HEK293 (cell line): Measurements from ENCODE around the gene SUSD3.

Experiments
- CTCF ChIA-PET: fragments of 350-600 bp; formaldehyde crosslinking; extraction: SDS; loops from one replicate; lab custom pipeline; 2021; ENCODE audit warnings: antibody characterized with exemption; lab: Yijun Ruan, JAX
- POLR2A ChIA-PET: fragments of 300-600 bp; formaldehyde crosslinking; extraction: SDS; loops from one replicate; lab custom pipeline; 2020; ENCODE audit warnings: antibody characterized with exemption, inconsistent platforms; lab: Yijun Ruan, JAX
- H3K27ac ChIP-seq: fragments of 200-500 bp; sonication (Bioruptor generic); 2 replicates; pipeline ENCODE4 v1.5.1; 2014; ENCODE audit warnings: low read depth, low read length, control low read depth, inconsistent platforms; ENCODE audit errors: extremely low read depth
- H3K36me3 ChIP-seq, 2 experiments: fragments of 200-500 bp in 1 of 2; sonication (Bioruptor generic) in 1 of 2; 1 replicate in 1 of 2; 2 replicates in 1 of 2; pipeline ENCODE4 v1.5.1; 2014 to 2017; ENCODE audit warnings: inconsistent platforms in 2 of 2, low read length in 2 of 2; ENCODE audit not compliant: control insufficient read depth in 2 of 2, insufficient read depth in 1 of 2
- H3K4me1 ChIP-seq: fragments of 200-500 bp; sonication (Bioruptor generic); 2 replicates; pipeline ENCODE4 v1.5.1; 2014; ENCODE audit warnings: mild to moderate bottlenecking, low read length, inconsistent platforms; ENCODE audit not compliant: control insufficient read depth, insufficient read depth
- H3K4me3 ChIP-seq: 2 replicates; pipeline ENCODE4 v1.5.1; 2011; ENCODE audit warnings: low read depth, mild to moderate bottlenecking, control low read depth, low read length, moderate library complexity
- H3K9me3 ChIP-seq: fragments of 200-500 bp; sonication (Bioruptor generic); 2 replicates; pipeline ENCODE4 v1.5.1; 2014; ENCODE audit warnings: low read depth, low read length, inconsistent platforms; ENCODE audit not compliant: control insufficient read depth, insufficient read depth
- CTCF ChIP-seq: fragments of 450-650 bp; formaldehyde crosslinking; IDR thresholded peaks from 2 replicates; pipeline ENCODE4 v1.5.1; 2016; ENCODE audit warnings: missing biosample characterization, missing genetic modification characterization
- KLF17 ChIP-seq: fragments of 450-650 bp; formaldehyde crosslinking; IDR thresholded peaks from 2 replicates; pipeline ENCODE4 v1.5.1; 2016; ENCODE audit warnings: missing biosample characterization, missing genetic modification characterization
- MYNN ChIP-seq: fragments of 450-650 bp; formaldehyde crosslinking; IDR thresholded peaks from 2 replicates; pipeline ENCODE4 v1.5.1; 2016; ENCODE audit warnings: missing biosample characterization, missing genetic modification characterization, borderline replicate concordance
- OVOL3 ChIP-seq: fragments of 450-650 bp; formaldehyde crosslinking; IDR thresholded peaks from 2 replicates; pipeline ENCODE4 v1.5.1; 2016; ENCODE audit warnings: missing biosample characterization, missing genetic modification characterization
- PRDM4 ChIP-seq: fragments of 450-650 bp; formaldehyde crosslinking; IDR thresholded peaks from 2 replicates; pipeline ENCODE4 v1.5.1; 2017; ENCODE audit warnings: missing biosample characterization, missing genetic modification characterization
- PRDM6 ChIP-seq: fragments of 450-650 bp; formaldehyde crosslinking; IDR thresholded peaks from 2 replicates; pipeline ENCODE4 v1.5.1; 2017; ENCODE audit warnings: missing biosample characterization, missing genetic modification characterization
- SCRT1 ChIP-seq: fragments of 450-650 bp; formaldehyde crosslinking; IDR thresholded peaks from 2 replicates; pipeline ENCODE4 v1.5.1; 2016; ENCODE audit warnings: missing biosample characterization, missing genetic modification characterization, borderline replicate concordance
- ZEB2 ChIP-seq: fragments of 450-650 bp; formaldehyde crosslinking; IDR thresholded peaks from 2 replicates; pipeline ENCODE4 v1.5.1; 2016; ENCODE audit warnings: missing biosample characterization, missing genetic modification characterization
- ZFP3 ChIP-seq: fragments of 450-650 bp; formaldehyde crosslinking; IDR thresholded peaks from 2 replicates; pipeline ENCODE4 v1.5.1; 2016; ENCODE audit warnings: low read depth, missing biosample characterization, missing genetic modification characterization
- ZNF132 ChIP-seq: fragments of 450-650 bp; formaldehyde crosslinking; IDR thresholded peaks from 2 replicates; pipeline ENCODE4 v1.5.1; 2017; ENCODE audit warnings: missing biosample characterization, missing genetic modification characterization, borderline replicate concordance
- ZNF157 ChIP-seq: fragments of 450-650 bp; formaldehyde crosslinking; IDR thresholded peaks from 2 replicates; pipeline ENCODE4 v1.5.1; 2016; ENCODE audit warnings: missing biosample characterization, missing genetic modification characterization
- ZNF2 ChIP-seq: fragments of 450-650 bp; formaldehyde crosslinking; IDR thresholded peaks from 2 replicates; pipeline ENCODE4 v1.5.1; 2016; ENCODE audit warnings: missing biosample characterization, missing genetic modification characterization
- ZNF266 ChIP-seq: fragments of 450-650 bp; formaldehyde crosslinking; IDR thresholded peaks from 2 replicates; pipeline ENCODE4 v1.5.1; 2016; ENCODE audit warnings: missing biosample characterization, missing genetic modification characterization, low read depth
- ZNF354C ChIP-seq: fragments of 450-650 bp; formaldehyde crosslinking; IDR thresholded peaks from 2 replicates; pipeline ENCODE4 v1.5.1; 2016; ENCODE audit warnings: missing biosample characterization, missing genetic modification characterization, low read depth, borderline replicate concordance
- ZNF488 ChIP-seq: fragments of 450-650 bp; formaldehyde crosslinking; IDR thresholded peaks from 2 replicates; pipeline ENCODE4 v1.5.1; 2016; ENCODE audit warnings: missing biosample characterization, missing genetic modification characterization
- ZNF513 ChIP-seq: fragments of 450-650 bp; IDR thresholded peaks from 2 replicates; pipeline ENCODE4 v1.5.1; 2018; ENCODE audit warnings: missing biosample characterization, missing genetic modification characterization
- ZNF518A ChIP-seq: fragments of 450-650 bp; formaldehyde crosslinking; conservative IDR thresholded peaks from 2 replicates; pipeline ENCODE4 v1.5.1; 2016; ENCODE audit warnings: low read depth, missing biosample characterization, missing genetic modification characterization
- ZNF585B ChIP-seq: fragments of 450-650 bp; formaldehyde crosslinking; IDR thresholded peaks from 2 replicates; pipeline ENCODE4 v1.5.1; 2016; ENCODE audit warnings: missing biosample characterization, missing genetic modification characterization
- ZNF830 ChIP-seq: fragments of 450-650 bp; IDR thresholded peaks from 2 replicates; pipeline ENCODE4 v1.5.0; 2018; ENCODE audit warnings: missing biosample characterization, missing genetic modification characterization, low read depth, mild to moderate bottlenecking, moderate library complexity
- ZXDB ChIP-seq: fragments of 450-650 bp; formaldehyde crosslinking; IDR thresholded peaks from 2 replicates; pipeline ENCODE4 v1.5.1; 2016; ENCODE audit warnings: missing biosample characterization, missing genetic modification characterization

SUSD3 gene

GRCh38 chr9:93128715-93129224, 70.3 kb downstream of the SUSD3 start:
- TF ChIP-seq ZNF157 (tag by site-specific recombination) (no peak), PRDM4 (tag by site-specific recombination) (no peak), OVOL3 (tag by site-specific recombination) (no peak), CTCF (no peak), ZEB2 (tag by site-specific recombination) (no peak), ZFP3 (tag by site-specific recombination) (no peak), KLF17 (tag by site-specific recombination) (no peak), ZNF585B (tag by site-specific recombination) (no peak), ZNF2 (tag by site-specific recombination) (no peak), ZNF488 (tag by site-specific recombination) (no peak), ZNF830 (tag by site-specific recombination) (no peak), SCRT1 (tag by site-specific recombination) (no peak), ZNF513 (no peak), ZNF266 (no peak), ZXDB (tag by site-specific recombination) (no peak), ZNF518A (tag by site-specific recombination) (no peak), PRDM6 (tag by site-specific recombination) (no peak), ZNF354C (tag by site-specific recombination) (no peak), ZNF132 (tag by site-specific recombination) (no peak), MYNN (tag by site-specific recombination) (no peak)
- Histone ChIP-seq H3K4me1 (0 out of 2 replicates have a peak, but pooled peaks cover 2% of the 10 kb centered on the region), H3K4me3 (no peak overlapping the region), H3K27ac (no peak overlapping the region), H3K36me3 (peaks cover 0 to 31% of the 10 kb centered on the region in 2 experiments; a peak in 2 of 3 replicates), H3K9me3 (no peaks in the 10 kb centered on the region)
- CTCF ChIA-PET: interaction anchor here (0.7 to 1.0 kb wide), 3 partner anchors 22 to 1121 kb away, joined by 3 to 4 read pairs (median 4); no protein-coding TSS in a partner anchor
- POLR2A ChIA-PET: interaction anchor here (1.6 kb wide), 1 partner anchor 10 kb away, joined by 8 read pairs; no protein-coding TSS in a partner anchor
